Sigmoid colon (tissue), 4 donors: ENCODE results near the gene FITM1.

Experiments used
- EP300 ChIP-seq, 4 donors: sonication (generic); formaldehyde crosslinking; IDR thresholded peaks; one replicate each; pipeline ENCODE4 v1.6.1; 2017; ENCODE audit warnings: antibody characterized with exemption in 4 of 4
- TF ChIP-seq, protein P1 (sequence below), 4 experiments: fragments of 450-650 bp in 3 of 4; fragments of 200-600 bp in 1 of 4; IDR thresholded peaks; one replicate each; pipeline ENCODE4 v1.5.1; 2016 to 2019; ENCODE audit warnings: antibody characterized with exemption in 4 of 4, mild to moderate bottlenecking in 3 of 4, moderate library complexity in 2 of 4

DNA sequence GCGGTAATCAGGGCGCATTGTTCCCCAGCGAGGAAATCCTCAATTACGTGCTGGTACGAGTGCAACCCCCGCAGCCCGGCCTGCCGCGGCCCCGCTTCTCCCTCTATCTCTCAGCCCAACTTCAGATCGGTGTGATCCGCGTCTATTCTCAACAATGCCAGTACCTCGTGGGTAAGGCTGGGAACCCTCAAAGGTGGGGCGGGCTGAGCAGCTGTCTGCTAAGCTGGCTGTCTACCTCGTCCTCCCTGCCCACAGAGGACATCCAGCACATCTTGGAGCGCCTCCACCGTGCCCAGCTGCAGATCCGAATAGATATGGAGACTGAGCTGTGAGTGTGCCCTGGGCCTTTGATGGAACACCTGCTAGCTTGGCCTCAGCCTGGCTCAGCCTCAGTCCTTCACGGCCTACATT, 42.4 kb downstream of the FITM1 start:
- no peak for TF ChIP-seq EP300 (IDR thresholded peaks at IDR 0.05)
- TF ChIP-seq, protein P1, sequence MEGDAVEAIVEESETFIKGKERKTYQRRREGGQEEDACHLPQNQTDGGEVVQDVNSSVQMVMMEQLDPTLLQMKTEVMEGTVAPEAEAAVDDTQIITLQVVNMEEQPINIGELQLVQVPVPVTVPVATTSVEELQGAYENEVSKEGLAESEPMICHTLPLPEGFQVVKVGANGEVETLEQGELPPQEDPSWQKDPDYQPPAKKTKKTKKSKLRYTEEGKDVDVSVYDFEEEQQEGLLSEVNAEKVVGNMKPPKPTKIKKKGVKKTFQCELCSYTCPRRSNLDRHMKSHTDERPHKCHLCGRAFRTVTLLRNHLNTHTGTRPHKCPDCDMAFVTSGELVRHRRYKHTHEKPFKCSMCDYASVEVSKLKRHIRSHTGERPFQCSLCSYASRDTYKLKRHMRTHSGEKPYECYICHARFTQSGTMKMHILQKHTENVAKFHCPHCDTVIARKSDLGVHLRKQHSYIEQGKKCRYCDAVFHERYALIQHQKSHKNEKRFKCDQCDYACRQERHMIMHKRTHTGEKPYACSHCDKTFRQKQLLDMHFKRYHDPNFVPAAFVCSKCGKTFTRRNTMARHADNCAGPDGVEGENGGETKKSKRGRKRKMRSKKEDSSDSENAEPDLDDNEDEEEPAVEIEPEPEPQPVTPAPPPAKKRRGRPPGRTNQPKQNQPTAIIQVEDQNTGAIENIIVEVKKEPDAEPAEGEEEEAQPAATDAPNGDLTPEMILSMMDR (IDR thresholded peaks at IDR 0.05): no peak
